ENCODE results near the gene SLC4A3. TPM values are rescaled to one million over a fixed set of nuclear protein-coding genes. Genes with fewer than 3 reads are reported as not detected.

SLC4A3 gene
- total RNA-seq, 1 donor from 2014 or later: not detected

DNA sequence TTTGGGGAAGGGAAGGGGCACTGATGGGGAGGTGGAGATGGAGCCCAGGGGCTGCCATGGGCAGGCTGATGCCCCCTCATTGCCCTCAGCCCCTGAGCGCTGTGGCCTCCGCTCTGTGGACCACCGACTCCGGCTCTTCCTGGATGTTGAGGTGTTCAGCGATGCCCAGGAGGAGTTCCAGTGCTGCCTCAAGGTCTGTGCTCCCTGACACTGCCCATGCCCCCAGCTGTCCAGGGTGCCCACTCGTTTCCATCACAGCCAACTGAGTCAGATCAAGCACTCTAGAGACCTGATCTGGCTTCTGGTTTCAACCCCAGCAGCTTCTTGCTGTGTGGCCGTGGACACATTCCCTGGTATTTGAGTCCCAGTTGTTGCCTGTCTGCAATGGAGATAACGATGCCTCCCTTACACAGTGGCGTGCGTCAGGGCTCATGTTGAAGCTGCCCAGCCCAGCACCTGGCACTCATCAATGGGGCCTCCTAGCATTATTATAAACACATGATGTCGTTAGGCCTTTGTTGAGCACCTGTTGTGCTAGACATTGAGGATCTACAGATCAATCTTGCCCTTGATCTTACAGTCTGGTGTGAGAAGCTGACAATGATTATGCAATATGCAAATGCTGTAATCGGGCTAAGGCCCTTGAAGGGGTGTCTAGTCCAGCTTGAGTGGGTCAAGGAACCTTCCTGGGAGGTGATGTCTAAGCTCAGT is 15.4 kb upstream of the SLC4A3 start:
- intact Hi-C loops (cut with micrococcal nuclease): no loop called here

- intact Hi-C loops (cut with micrococcal nuclease): no loop called here
Observed at GRCh38 chr2:219612577-219613286, 14.7 kb upstream of the SLC4A3 start.

DNA sequence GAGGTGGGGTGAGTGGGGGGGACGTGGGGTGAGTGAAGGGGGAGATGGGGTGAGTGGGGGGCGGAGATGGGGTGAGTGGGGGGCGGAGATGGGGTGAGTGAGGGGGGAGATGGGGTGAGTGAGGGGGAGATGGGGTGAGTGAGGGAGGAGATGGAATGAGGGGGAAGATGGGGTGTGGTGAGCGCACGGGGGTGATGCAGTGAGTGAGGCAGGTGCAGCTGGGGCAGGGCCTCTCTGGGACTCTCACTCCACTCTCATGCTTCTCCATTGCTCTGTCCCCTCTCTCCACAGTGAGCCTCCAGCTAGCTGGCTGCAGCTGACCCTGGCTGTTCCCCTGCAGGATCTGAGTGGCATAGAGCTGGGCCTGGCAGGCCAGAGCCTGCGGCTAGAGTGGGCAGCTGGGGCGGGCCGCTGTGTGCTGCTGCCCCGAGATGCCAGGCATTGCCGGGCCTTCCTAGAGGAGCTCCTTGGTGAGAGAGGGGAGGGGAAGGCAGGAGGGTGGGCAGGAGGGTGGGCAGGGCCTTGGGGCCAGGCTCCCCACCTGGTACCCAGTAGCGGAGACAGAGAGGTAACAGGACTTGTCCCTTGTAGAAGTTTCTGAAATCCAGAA is 13.9 kb upstream of the SLC4A3 start:
- intact Hi-C loops (cut with micrococcal nuclease): no loop called here

- intact Hi-C loops (cut with micrococcal nuclease): no loop called here
Observed at GRCh38 chr2:219614076-219614860, 13.2 kb upstream of the SLC4A3 start.

DNA sequence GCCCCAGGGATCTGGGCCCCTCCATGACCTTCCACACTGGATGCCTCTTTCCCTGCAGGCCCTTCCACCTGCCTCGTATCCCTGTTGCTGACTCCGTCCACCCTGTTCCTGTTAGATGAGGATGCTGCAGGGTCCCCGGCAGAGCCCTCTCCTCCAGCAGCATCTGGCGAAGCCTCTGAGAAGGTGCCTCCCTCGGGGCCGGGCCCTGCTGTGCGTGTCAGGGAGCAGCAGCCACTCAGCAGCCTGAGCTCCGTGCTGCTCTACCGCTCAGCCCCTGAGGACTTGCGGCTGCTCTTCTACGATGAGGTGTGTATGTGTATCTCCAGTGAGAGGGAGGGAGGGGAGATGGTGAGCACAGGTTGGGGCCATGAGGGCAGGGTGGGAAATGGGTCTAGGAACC is 12.4 kb upstream of the SLC4A3 start:
- intact Hi-C loops (cut with micrococcal nuclease): no loop called here

- intact Hi-C loops (cut with micrococcal nuclease): no loop called here
Observed at GRCh38 chr2:219615894-219616293, 11.5 kb upstream of the SLC4A3 start.

- intact Hi-C loops (cut with micrococcal nuclease): no loop called here
Observed at GRCh38 chr2:219616550-219616949, 10.9 kb upstream of the SLC4A3 start.

- intact Hi-C loops (cut with micrococcal nuclease): no loop called here
Observed at GRCh38 chr2:219618733-219619122, 8.7 kb upstream of the SLC4A3 start.

GRCh38 chr2:219619235-219619634 is 8.2 kb upstream of the SLC4A3 start:
- intact Hi-C loops (cut with micrococcal nuclease): no loop called here

- intact Hi-C loops (cut with micrococcal nuclease): no loop called here
Observed at GRCh38 chr2:219620546-219620945, 6.9 kb upstream of the SLC4A3 start.

- intact Hi-C loops (cut with micrococcal nuclease): no loop called here
Observed at GRCh38 chr2:219621935-219622334, 5.5 kb upstream of the SLC4A3 start.

DNA sequence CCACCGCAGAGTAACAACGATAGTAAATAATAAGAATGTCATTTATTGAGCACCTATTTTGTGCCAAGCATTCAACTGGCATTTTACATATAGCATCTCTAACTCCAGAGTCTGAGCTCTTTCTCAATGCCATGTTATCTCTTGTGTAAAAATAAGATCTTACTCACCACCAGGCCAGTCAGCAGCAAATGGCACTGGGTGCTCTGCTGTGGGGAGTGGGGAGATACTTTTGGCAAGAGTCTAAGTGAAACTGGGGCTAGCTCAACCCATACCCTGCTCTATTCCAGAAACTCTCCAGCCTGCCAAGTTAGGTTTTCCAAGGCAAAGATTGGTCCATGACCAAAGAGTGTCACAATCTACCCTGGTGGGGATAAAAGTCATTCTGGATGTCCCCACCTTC is 5.0 kb upstream of the SLC4A3 start:
- intact Hi-C loops (cut with micrococcal nuclease): no loop called here

- intact Hi-C loops (cut with micrococcal nuclease): no loop called here
Observed at GRCh38 chr2:219624565-219624964, 2.9 kb upstream of the SLC4A3 start.

GRCh38 chr2:219625179-219625578 is 2.3 kb upstream of the SLC4A3 start:
- intact Hi-C loops (cut with micrococcal nuclease): no loop called here

DNA sequence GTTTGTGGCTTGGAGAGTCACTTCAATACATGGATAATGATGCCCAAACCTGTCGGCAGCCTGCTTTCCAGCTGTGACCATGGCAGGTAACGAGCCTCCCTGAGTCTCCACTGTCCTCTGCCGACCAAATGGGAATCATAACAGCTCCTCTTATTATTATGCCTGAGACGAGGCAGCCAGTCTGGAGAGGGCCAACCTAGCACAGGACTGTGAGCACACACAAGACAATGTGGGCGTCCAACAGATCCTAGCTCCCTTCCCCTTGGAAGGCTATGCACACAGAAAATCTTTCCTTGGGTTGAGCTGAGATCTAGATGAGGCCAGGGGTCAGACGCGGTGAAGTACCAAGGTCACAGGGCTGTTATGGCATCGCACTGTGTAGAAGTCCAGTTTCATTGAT is 890 bp upstream of the SLC4A3 start:
- intact Hi-C loops (cut with micrococcal nuclease): no loop called here

DNA sequence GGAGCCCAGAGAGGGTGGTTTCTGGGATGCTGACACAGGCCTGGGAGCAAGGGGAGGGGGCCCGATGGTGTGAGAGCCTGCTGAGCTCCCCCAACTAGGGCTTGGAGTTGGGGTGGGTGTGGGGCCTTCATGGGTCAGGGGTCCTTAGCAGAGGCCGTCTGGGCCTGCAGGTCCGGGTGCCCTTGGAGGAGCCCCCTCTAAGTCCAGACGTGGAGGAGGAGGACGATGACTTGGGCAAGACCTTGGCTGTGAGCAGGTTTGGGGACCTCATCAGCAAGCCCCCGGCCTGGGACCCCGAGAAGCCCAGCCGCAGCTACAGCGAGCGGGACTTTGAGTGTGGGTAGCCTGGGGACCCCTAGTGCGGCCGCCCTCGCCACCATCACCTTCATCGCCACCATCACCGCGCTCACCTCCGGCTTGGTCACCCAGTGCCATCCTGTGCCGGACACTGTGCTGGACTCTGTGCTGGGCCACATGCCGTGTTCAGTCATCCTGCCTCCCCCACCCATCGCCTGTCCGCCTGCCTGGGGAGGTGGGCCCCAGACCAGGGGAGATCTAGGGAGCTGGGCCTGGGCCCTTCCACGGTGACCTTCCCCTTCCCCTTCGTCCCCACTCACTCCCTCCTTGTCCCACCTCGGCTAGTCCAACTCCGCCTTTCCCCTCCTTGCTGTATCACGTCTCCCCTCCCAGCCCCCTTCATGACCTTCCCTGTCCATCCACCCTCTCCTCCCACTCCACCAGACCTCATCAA is 980 bp downstream of the SLC4A3 start:
- intact Hi-C loops (cut with micrococcal nuclease): no loop called here

GRCh38 chr2:219628986-219629901 is 1.8 kb downstream of the SLC4A3 start:
- intact Hi-C loops (cut with micrococcal nuclease): no loop called here

DNA sequence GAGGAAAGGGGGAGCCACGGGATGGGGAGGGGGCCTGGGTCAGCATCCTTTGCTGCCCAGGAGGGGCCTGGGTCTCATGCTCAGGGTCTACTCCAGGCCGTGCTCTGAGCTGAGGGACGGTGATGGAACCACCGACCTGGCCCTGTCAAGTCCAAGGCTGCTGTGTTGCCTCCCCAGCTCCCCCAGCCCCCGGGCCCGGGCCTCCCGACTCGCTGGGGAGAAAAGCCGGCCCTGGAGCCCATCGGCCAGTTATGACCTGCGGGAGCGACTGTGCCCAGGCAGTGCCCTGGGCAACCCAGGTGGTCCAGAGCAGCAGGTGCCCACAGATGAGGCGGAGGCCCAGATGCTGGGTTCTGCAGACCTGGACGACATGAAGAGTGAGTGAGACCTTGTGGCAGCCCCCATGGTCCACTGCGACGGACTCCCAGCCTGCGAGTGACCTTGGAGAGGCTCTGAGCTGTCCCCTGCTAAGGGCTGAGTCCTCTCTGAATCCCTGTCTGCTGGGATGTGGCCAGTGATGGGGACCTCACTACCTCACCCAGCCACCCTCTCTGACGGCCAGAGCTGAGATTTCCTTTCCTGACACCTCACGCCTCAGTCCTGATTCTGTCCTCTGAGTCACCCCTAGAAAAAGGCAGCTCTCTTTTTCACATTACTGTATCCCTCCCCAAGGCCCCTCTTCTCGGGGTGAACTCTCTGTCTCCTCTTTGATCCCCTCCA is 2.7 kb downstream of the SLC4A3 start:
- intact Hi-C loops (cut with micrococcal nuclease): no loop called here

DNA sequence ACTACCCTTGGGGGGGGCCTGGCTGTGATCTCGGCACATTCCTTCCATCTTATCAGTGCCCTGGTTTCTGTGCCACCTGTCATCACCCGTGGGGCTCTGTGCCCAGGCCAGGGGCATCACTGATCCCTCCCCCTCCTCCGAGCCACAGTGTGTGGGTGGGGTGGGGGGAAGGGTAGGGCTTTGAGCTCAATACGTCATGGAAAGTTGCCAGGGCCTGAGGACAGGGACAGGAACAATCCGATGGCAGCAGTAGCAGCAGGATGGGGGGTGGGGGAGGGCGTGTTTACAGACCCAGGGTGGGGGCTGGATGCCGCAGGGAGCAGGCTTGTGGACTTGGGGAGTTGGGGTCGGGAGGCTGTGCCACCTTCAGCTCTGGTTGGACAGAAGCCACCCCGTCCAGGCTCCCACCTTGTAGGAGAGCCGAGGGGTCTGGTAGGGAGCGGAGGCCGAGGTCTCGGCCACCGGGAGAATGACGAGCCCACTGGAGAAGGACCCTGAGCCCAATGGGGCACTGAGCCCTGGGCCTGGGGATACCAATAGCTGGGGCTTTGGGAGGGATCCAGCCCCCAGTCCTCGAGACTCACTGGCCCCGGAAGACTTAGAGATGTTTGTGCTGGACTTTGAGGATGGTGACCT is 3.5 kb downstream of the SLC4A3 start:
- intact Hi-C loops (cut with micrococcal nuclease): no loop called here

All from T-helper 1 cell treated with Interleukin-12 subunit alpha and Interleukin-12 subunit beta and Interleukin-4 antibody, amounts not matched to agents 30 ng/mL and 1 ng/mL, for 36 hours (primary cell).